Sigmoid colon (tissue), 4 donors: ENCODE measurements around the gene KCNQ5.

Source experiments
- EP300 ChIP-seq, 4 donors: sonication (generic); formaldehyde crosslinking; IDR thresholded peaks; one replicate each; pipeline ENCODE4 v1.6.1; 2017; ENCODE audit warnings: antibody characterized with exemption in 4 of 4
- POLR2A ChIP-seq, 2 donors: fragments of 450-650 bp; IDR thresholded peaks; one replicate each; pipeline ENCODE4 v1.6.1; 2016; ENCODE audit warnings: antibody characterized with exemption in 2 of 2, mild to moderate bottlenecking in 2 of 2, moderate library complexity in 2 of 2
- TF ChIP-seq, protein P1 (sequence below), 4 experiments: fragments of 450-650 bp in 3 of 4; fragments of 200-600 bp in 1 of 4; IDR thresholded peaks; one replicate each; pipeline ENCODE4 v1.5.1; 2016 to 2019; ENCODE audit warnings: antibody characterized with exemption in 4 of 4, mild to moderate bottlenecking in 3 of 4, moderate library complexity in 2 of 4

DNA sequence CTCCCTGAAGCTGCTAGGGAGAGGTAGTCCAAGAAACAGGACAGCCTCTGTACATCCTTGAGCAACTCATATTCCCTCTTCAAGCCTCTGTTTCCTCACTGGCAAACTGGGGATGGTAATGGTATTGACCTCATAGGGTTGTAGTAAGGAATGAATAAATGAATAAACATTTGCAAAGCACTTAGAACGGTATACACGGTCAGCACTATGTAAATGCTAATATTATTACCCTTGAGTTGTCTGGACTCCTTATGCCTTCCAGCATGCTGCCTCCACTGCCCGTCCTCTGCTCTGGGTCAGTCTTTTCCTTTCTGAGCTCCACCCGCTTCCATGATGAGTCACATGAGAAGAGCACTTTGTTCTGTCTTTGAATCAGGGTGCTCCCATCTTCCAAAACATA lies 552.8 kb downstream of the KCNQ5 start:
- TF ChIP-seq, protein P1, sequence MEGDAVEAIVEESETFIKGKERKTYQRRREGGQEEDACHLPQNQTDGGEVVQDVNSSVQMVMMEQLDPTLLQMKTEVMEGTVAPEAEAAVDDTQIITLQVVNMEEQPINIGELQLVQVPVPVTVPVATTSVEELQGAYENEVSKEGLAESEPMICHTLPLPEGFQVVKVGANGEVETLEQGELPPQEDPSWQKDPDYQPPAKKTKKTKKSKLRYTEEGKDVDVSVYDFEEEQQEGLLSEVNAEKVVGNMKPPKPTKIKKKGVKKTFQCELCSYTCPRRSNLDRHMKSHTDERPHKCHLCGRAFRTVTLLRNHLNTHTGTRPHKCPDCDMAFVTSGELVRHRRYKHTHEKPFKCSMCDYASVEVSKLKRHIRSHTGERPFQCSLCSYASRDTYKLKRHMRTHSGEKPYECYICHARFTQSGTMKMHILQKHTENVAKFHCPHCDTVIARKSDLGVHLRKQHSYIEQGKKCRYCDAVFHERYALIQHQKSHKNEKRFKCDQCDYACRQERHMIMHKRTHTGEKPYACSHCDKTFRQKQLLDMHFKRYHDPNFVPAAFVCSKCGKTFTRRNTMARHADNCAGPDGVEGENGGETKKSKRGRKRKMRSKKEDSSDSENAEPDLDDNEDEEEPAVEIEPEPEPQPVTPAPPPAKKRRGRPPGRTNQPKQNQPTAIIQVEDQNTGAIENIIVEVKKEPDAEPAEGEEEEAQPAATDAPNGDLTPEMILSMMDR (IDR thresholded peaks at IDR 0.05), result no peak
- TF ChIP-seq POLR2A (IDR thresholded peaks at IDR 0.05) (no peak), EP300 (IDR thresholded peaks at IDR 0.05) (no peak)
